Stomach (tissue), 9 donors: ENCODE results near the gene PCDH8. TPM values are rescaled to one million over a fixed set of nuclear protein-coding genes. Genes with fewer than 3 reads are reported as not detected.

Experiments used
- DNase-seq, 2 donors: peaks; one replicate each; pipeline versions ENCODE4 v3.0.0 to v3.0.0-alpha.2; 2013 to 2019
- H3K27ac ChIP-seq, 5 donors: fragments of 200-600 bp in 4 of 5; sonication (generic) in 4 of 5; one replicate each; pipeline ENCODE4 v1.5.1; 2013 to 2019; ENCODE audit warnings: mild to moderate bottlenecking in 1 of 5, moderate library complexity in 1 of 5
- H3K27me3 ChIP-seq, 3 donors: fragments of 200-600 bp; sonication (generic); one replicate each; pipeline ENCODE4 v1.5.1; 2017 to 2019; ENCODE audit warnings: mixed run types in 1 of 3
- H3K36me3 ChIP-seq, 4 donors: fragments of 200-600 bp; sonication (generic); 1 replicate in 3 of 4; 2 replicates in 1 of 4; pipeline ENCODE4 v1.5.1; 2016 to 2019
- H3K4me1 ChIP-seq, 4 donors: fragments of 200-600 bp; sonication (generic); one replicate each; pipeline ENCODE4 v1.5.1; 2016 to 2019
- H3K4me3 ChIP-seq, 4 donors: fragments of 200-600 bp; sonication (generic) in 3 of 4; one replicate each; pipeline ENCODE4 v1.5.1; 2016 to 2019; ENCODE audit warnings: mild to moderate bottlenecking in 1 of 4
- H3K9me3 ChIP-seq, 4 donors: fragments of 200-600 bp; sonication (generic); one replicate each; pipeline ENCODE4 v1.5.1; 2016 to 2019
- EP300 ChIP-seq: sonication (generic); formaldehyde crosslinking; IDR thresholded peaks from one replicate; pipeline ENCODE4 v1.6.1; 2017; ENCODE audit warnings: antibody characterized with exemption
- POLR2A ChIP-seq, 4 donors: fragments of 450-650 bp; IDR thresholded peaks; one replicate each; pipeline ENCODE4 v1.6.1; 2016; ENCODE audit warnings: antibody characterized with exemption in 4 of 4, control low read depth in 2 of 4, mild to moderate bottlenecking in 1 of 4, moderate library complexity in 1 of 4
- POLR2AphosphoS5 ChIP-seq, 3 donors: sonication (generic); formaldehyde crosslinking; IDR thresholded peaks; one replicate each; pipeline ENCODE4 v1.6.1; 2016; ENCODE audit warnings: antibody characterized with exemption in 3 of 3
- WGBS, 5 donors: extraction: QIAGEN DNeasy Blood & Tissue Kit in 3 of 5; methylation state at CpG; one replicate each; pipeline versions ENCODE4 v1.1.5 to v1.1.7; 2013 to 2018; 5-methylcytosine and 5-hydroxymethylcytosine counted together
- intact Hi-C: fragments of 100-400 bp; cut with DNase I; formaldehyde crosslinking; loops from one replicate; pipeline ENCODE4 v1.15.1; 2023; ENCODE audit warnings: low total_unique reads
- polyA plus RNA-seq, 3 donors: library from polyadenylated mRNA; stranded (reverse); fragments of 200-250 nt; gene quantifications; one replicate each; pipeline ENCODE4 v1.2.3, GENCODE V29; 2013
- total RNA-seq, 5 donors: library from RNA; depleted of rRNA; stranded (reverse); fragments of >200 nt; gene quantifications; one replicate each; pipeline versions ENCODE4 v1.1.0 to v1.2.3, GENCODE V29; 2014 to 2016
- TF ChIP-seq, protein P1 (sequence below), 7 experiments: fragments of 450-650 bp in 4 of 7; fragments of 200-600 bp in 3 of 7; sonication (generic) in 3 of 7; IDR thresholded peaks; one replicate each; pipeline ENCODE4 v1.5.1; 2016 to 2019; ENCODE audit warnings: antibody characterized with exemption in 7 of 7, control low read depth in 2 of 7, mild to moderate bottlenecking in 1 of 7
- donor health status: healthy with polysubstance abuse.
- donor health status: Bipolar disorder and iron deficiency.
- donor health status: healthy.

The PCDH8 gene
- total and polyA plus RNA-seq, 8 donors, result 0.15 to 0.23 (median 0.19) TPM; not detected in 4

DNA sequence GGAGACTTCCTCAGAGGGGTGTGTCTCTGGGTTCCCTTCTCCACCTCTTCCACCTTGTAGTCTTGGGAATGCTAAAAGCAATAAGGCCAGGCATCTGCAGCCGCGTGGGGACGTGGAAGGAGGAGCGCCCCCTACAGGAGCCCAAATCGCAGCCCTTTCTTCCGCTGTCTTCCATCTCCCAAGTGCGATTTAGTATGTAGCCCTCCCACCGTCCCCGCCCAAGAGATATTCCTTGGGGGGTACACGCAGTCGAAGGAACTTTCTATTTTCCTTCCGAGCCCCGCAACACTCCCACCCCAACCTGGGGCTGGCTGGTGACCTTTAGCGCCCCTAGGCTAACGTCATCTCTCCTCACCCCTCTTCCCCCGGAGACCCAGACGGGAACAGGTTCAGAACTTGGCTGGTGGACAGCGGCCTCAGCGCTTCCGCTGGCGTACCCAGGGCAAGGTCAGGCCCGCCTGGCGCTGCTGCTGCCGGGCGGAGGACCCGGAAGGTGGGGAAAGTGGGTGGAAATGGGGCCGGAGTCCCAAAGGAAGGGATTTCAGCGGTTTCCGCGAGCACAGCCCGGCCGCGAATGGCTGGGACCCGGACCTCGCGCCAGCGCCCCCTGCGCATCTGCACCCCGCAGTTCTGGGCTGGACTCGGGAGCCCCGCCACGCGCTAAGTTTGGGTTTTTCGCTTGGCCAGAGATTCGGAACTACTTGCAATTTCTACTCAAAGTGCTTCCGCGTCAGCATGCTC, 2.1 kb upstream of the PCDH8 start:
- peak; percentile 63 to 93 for DNase-seq
- H3K27me3 ChIP-seq, result peaks cover 29 to 90% (median 53%) of the 10 kb centered on the region in 3 donors
- H3K4me1 ChIP-seq, result peaks cover 22 to 69% (median 49%) of the 10 kb centered on the region in 4 donors
- peak in 1 of 3 donors; percentile 26 for TF ChIP-seq POLR2AphosphoS5 (IDR thresholded peaks at IDR 0.05)
- TF ChIP-seq, protein P1, sequence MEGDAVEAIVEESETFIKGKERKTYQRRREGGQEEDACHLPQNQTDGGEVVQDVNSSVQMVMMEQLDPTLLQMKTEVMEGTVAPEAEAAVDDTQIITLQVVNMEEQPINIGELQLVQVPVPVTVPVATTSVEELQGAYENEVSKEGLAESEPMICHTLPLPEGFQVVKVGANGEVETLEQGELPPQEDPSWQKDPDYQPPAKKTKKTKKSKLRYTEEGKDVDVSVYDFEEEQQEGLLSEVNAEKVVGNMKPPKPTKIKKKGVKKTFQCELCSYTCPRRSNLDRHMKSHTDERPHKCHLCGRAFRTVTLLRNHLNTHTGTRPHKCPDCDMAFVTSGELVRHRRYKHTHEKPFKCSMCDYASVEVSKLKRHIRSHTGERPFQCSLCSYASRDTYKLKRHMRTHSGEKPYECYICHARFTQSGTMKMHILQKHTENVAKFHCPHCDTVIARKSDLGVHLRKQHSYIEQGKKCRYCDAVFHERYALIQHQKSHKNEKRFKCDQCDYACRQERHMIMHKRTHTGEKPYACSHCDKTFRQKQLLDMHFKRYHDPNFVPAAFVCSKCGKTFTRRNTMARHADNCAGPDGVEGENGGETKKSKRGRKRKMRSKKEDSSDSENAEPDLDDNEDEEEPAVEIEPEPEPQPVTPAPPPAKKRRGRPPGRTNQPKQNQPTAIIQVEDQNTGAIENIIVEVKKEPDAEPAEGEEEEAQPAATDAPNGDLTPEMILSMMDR (IDR thresholded peaks at IDR 0.05), result no peak
- intact Hi-C loops, result no loop called here
- 1 to 5% (median 2%) methylated on average over 39 to 47 of the region's 47 CpGs for WGBS, 5 donors
- H3K36me3 ChIP-seq, result no peaks in the 10 kb centered on the region
- H3K27ac ChIP-seq, result peak overlapping the region in 3 of 5 donors; percentile 46 to 66 (median 63)
- peak overlapping the region; percentile 59 to 68 (median 64) for H3K4me3 ChIP-seq
- peaks cover 5 to 33% (median 12%) of the 10 kb centered on the region in 4 donors for H3K9me3 ChIP-seq

DNA sequence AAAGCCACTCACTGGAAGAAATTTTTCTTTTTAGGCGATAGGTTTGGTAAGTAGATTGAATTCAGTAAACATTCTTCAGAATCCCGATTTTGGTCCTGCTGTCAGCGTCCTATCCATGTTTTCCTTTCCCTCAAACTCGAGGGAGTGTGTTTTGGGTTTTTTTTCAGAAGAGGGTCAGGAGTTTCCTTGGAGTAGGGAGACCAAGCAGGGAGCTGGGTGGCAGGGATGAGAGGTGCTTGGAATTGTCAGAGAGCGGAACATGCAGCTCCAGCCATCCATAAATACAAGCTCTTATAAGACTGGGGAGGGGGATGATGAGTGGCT, 1.6 kb upstream of the PCDH8 start:
- no peaks in the 10 kb centered on the region for H3K36me3 ChIP-seq
- no peak for DNase-seq
- 7 to 12% (median 10%) methylated on average over 5 of the region's 5 CpGs for WGBS, 5 donors
- peaks cover 25 to 74% (median 52%) of the 10 kb centered on the region in 4 donors for H3K4me1 ChIP-seq
- intact Hi-C loops, result no loop called here
- peaks cover 5 to 37% (median 12%) of the 10 kb centered on the region in 4 donors for H3K9me3 ChIP-seq
- H3K27ac ChIP-seq, result no peak overlapping the region
- H3K4me3 ChIP-seq, result peak overlapping the region in 2 of 4 donors; percentile 63 to 68
- TF ChIP-seq, protein P1 (IDR thresholded peaks at IDR 0.05), result no peak
- no peak for TF ChIP-seq POLR2A (IDR thresholded peaks at IDR 0.05)
- no peak for TF ChIP-seq EP300
- no peak for TF ChIP-seq POLR2AphosphoS5 (IDR thresholded peaks at IDR 0.05)
- peaks cover 32 to 90% (median 57%) of the 10 kb centered on the region in 3 donors for H3K27me3 ChIP-seq

DNA sequence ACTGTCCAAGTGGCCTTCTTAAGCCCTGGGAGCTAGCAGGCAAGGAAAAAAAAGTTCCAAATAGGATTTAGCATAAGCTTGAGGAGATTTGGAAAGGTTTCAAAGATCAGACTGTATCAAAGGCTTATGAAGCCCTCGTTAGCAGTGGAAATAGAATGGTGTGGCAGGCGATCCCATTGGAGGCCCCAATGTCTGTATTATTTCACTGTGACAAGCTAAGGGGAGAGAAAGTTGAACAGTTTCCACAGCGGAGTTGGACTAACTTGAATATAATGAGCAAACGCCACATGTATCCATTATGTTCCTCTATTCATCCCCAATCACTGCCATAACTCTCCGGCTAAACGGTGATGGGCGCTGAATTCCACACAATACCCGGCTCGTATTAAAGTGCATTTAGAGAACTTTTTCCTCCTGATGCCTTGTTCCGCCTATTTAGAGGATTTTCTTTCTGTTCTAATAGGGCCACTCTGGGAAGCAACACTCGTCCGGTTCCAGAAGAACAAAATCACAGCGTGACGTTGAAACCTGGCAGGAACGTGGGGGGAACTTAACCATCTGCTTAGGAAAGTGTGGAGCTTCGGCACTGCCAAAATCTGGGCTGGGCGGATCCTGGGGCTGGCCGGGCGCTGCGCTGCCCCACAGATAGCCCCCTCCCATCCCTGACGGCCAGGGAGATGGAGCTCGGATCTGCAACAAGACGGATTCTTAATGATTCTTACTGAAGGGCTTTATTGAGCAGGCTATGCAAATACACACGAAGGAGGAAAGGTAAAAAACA, 1.0 kb upstream of the PCDH8 start:
- peak in 1 of 2 donors; percentile 40 for DNase-seq
- intact Hi-C loops, result no loop called here
- Histone ChIP-seq H3K4me3 (no peak overlapping the region), H3K4me1 (peaks cover 25 to 74% (median 52%) of the 10 kb centered on the region in 4 donors), H3K27me3 (peaks cover 36 to 91% (median 62%) of the 10 kb centered on the region in 3 donors), H3K27ac (no peak overlapping the region), H3K36me3 (no peaks in the 10 kb centered on the region), H3K9me3 (peaks cover 5 to 37% (median 12%) of the 10 kb centered on the region in 4 donors)
- 8 to 12% (median 9%) methylated on average over 24 of the region's 24 CpGs for WGBS, 5 donors
- TF ChIP-seq EP300 (no peak), POLR2A (IDR thresholded peaks at IDR 0.05) (no peak), POLR2AphosphoS5 (IDR thresholded peaks at IDR 0.05) (no peak)
- TF ChIP-seq, protein P1 (IDR thresholded peaks at IDR 0.05), result no peak

DNA sequence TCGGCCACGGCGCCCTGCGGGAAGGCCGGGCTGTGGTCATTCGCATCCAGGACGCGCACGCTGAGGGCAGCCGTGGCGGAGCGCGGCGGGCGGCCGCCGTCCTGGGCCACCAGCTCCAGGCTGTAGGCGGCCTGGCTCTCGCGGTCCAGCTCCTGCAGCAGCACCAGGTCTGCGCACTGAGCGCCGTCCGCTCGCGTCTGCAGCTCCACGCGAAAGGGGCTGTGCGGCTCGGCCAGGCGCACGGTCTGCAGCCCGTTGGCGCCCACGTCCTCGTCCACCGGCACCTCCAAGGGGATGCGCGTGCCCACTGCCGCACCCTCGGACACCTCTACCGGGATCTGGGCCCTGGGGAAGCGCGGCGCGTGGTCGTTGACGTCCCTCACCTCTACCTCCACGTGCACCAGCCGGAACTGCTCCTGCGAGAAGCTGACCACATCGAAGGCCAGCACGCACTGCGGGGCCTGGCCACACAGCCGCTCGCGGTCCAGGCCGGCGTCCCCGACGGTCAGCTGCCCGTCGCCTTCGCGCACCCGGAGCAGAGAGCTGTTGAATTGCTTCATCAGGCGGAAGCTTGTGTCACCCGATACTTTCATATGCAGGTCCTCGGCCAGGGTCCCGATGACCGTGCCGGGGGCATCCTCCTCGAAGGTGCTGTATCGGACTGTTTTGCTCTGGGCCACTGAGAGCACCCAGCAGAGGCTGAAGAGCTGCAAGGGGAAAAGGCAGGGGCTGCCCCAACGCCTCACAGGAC, 583 bp downstream of the PCDH8 start:
- Histone ChIP-seq H3K4me3 (no peak overlapping the region), H3K27ac (no peak overlapping the region), H3K9me3 (peaks cover 5 to 37% (median 12%) of the 10 kb centered on the region in 4 donors), H3K36me3 (no peaks in the 10 kb centered on the region), H3K4me1 (peaks cover 25 to 74% (median 52%) of the 10 kb centered on the region in 4 donors), H3K27me3 (peaks cover 39 to 98% (median 68%) of the 10 kb centered on the region in 3 donors)
- DNase-seq, result peak in 1 of 2 donors; percentile 17
- no peak for TF ChIP-seq EP300
- TF ChIP-seq POLR2AphosphoS5 (IDR thresholded peaks at IDR 0.05), result no peak
- TF ChIP-seq, protein P1 (IDR thresholded peaks at IDR 0.05), result no peak
- no peak for TF ChIP-seq POLR2A (IDR thresholded peaks at IDR 0.05)
- intact Hi-C loops, result no loop called here
- 8 to 21% (median 15%) methylated on average over 14 to 75 of the region's 75 CpGs for WGBS, 5 donors
